GM23248 (cell line): ENCODE data around the gene ZSCAN25. TPM values are rescaled to one million over a fixed set of nuclear protein-coding genes. Genes with fewer than 3 reads are reported as not detected.

Source experiments
- DNase-seq: peaks from one replicate; pipeline ENCODE4 v3.0.0-alpha.2; 2015
- H2AFZ ChIP-seq: fragments of 200-600 bp; sonication (generic); 2 replicates; pipeline ENCODE4 v1.6.1; 2016; ENCODE audit warnings: antibody characterized with exemption
- H3F3A ChIP-seq: fragments of 200-600 bp; sonication (generic); 2 replicates; pipeline ENCODE4 v1.6.1; 2016; ENCODE audit warnings: mild to moderate bottlenecking, antibody characterized with exemption, mixed run types; ENCODE audit not compliant: insufficient read depth
- H3K27ac ChIP-seq: fragments of 200-600 bp; sonication (generic); 2 replicates; pipeline ENCODE4 v1.5.1; 2016; ENCODE audit warnings: mild to moderate bottlenecking
- H3K27me3 ChIP-seq: fragments of 200-600 bp; sonication (generic); replicated peaks from 2 replicates; pipeline ENCODE4 v1.6.1; 2016; ENCODE audit warnings: mild to moderate bottlenecking; ENCODE audit not compliant: insufficient read depth
- H3K36me3 ChIP-seq: fragments of 200-600 bp; sonication (generic); 2 replicates; pipeline ENCODE4 v1.6.1; 2016; ENCODE audit warnings: low read depth, mild to moderate bottlenecking
- H3K4me1 ChIP-seq: fragments of 200-600 bp; sonication (generic); 2 replicates; pipeline ENCODE4 v1.6.1; 2016; ENCODE audit warnings: mild to moderate bottlenecking; ENCODE audit not compliant: insufficient read depth
- H3K4me2 ChIP-seq: fragments of 200-600 bp; sonication (generic); one replicate; pipeline ENCODE4 v1.6.1; 2016; ENCODE audit warnings: mild to moderate bottlenecking; ENCODE audit not compliant: unreplicated experiment
- H3K4me3 ChIP-seq: fragments of 200-600 bp; sonication (generic); 2 replicates; pipeline ENCODE4 v1.5.1; 2016; ENCODE audit warnings: mild to moderate bottlenecking
- H3K79me2 ChIP-seq: fragments of 200-600 bp; sonication (generic); 2 replicates; pipeline ENCODE4 v1.6.1; 2016; ENCODE audit warnings: mild to moderate bottlenecking; ENCODE audit not compliant: insufficient read depth
- H3K9ac ChIP-seq: fragments of 200-600 bp; sonication (generic); 2 replicates; pipeline ENCODE4 v1.6.1; 2016; ENCODE audit warnings: mild to moderate bottlenecking
- H3K9me2 ChIP-seq: fragments of 200-600 bp; sonication (generic); 2 replicates; pipeline ENCODE4 v1.6.1; 2016; ENCODE audit warnings: mixed run types, mild to moderate bottlenecking, moderate library complexity; ENCODE audit not compliant: insufficient read depth
- H3K9me3 ChIP-seq: fragments of 200-600 bp; sonication (generic); one replicate; pipeline ENCODE4 v1.6.1; 2017; ENCODE audit warnings: low read depth
- H4K20me1 ChIP-seq: fragments of 200-600 bp; sonication (generic); 2 replicates; pipeline ENCODE4 v1.6.0; 2016; ENCODE audit not compliant: insufficient read depth
- EZH2 ChIP-seq: fragments of 200-600 bp; sonication (generic); IDR thresholded peaks from 2 replicates; pipeline ENCODE4 v1.6.1; 2018; ENCODE audit warnings: antibody characterized with exemption, mild to moderate bottlenecking; ENCODE audit not compliant: insufficient read depth, poor library complexity, severe bottlenecking
- EZH2phosphoT487 ChIP-seq: fragments of 200-600 bp; sonication (generic); IDR thresholded peaks from 2 replicates; pipeline ENCODE4 v1.6.1; 2018; ENCODE audit warnings: antibody characterized with exemption, moderate library complexity, mild to moderate bottlenecking, low read depth; ENCODE audit not compliant: insufficient read depth
- WGBS, 2 experiments: methylation state at CpG; one replicate each; pipeline ENCODE4 v1.1.6; 2015 to 2017; ENCODE audit warnings: low lambda C conversion rate in 2 of 2, low coverage in 1 of 2; ENCODE audit errors: missing lambda C conversion rate in 2 of 2; 5-methylcytosine and 5-hydroxymethylcytosine counted together
- in situ Hi-C: fragments of 300-500 bp; cut with MboI; formaldehyde crosslinking; loops from 2 replicates; pipeline ENCODE4 v1.15.0; 2020
- polyA plus RNA-seq: library from polyadenylated mRNA; unstranded; fragments of >200 nt; fragmentation: Nextera tagmentation; extraction: Ambion mirVana; gene quantifications from 2 replicates; pipeline ENCODE4 v1.2.1, GENCODE V29; 2016
- total RNA-seq: library from RNA; depleted of rRNA; stranded (reverse); fragments of >200 nt; shearing (Covaris generic); gene quantifications from 2 replicates; pipeline ENCODE4 v1.2.3, GENCODE V29; 2014

ZSCAN25 gene
- total and polyA plus RNA-seq, 2 experiments from 2014 or later, result 6.5 to 7.2 TPM

- Histone ChIP-seq H3K27ac (no peak overlapping the region), H3K36me3 (no peaks in the 10 kb centered on the region), H3K4me3 (no peak overlapping the region), H3K9ac (no peak overlapping the region), H3K27me3 (no peaks in the 10 kb centered on the region), H4K20me1 (no peaks in the 10 kb centered on the region), H3K4me2 (no peak overlapping the region), H3F3A (no peaks in the 10 kb centered on the region), H3K9me3 (no peaks in the 10 kb centered on the region), H2AFZ (no peak overlapping the region), H3K4me1 (no peaks in the 10 kb centered on the region), H3K79me2 (no peaks in the 10 kb centered on the region), H3K9me2 (no peaks in the 10 kb centered on the region)
- in situ Hi-C loops, result no loop called here
- DNase-seq, result no peak
- WGBS, 2 experiments, result 73 to 79% methylated on average over 7 of the region's 7 CpGs
- TF ChIP-seq EZH2phosphoT487 (no peak), EZH2 (no peak)
Measured at GRCh38 chr7:99672573-99672972, 55.8 kb downstream of the ZSCAN25 start.

- no peaks in the 10 kb centered on the region for H3K9me3 ChIP-seq
- H4K20me1 ChIP-seq, result no peaks in the 10 kb centered on the region
- H3K9ac ChIP-seq, result no peak overlapping the region
- WGBS, 2 experiments, result 19 to 23% methylated on average over 2 of the region's 2 CpGs
- no peaks in the 10 kb centered on the region for H3K4me1 ChIP-seq
- no peak overlapping the region for H2AFZ ChIP-seq
- no peaks in the 10 kb centered on the region for H3F3A ChIP-seq
- H3K4me3 ChIP-seq, result no peak overlapping the region
- no peaks in the 10 kb centered on the region for H3K27me3 ChIP-seq
- no peaks in the 10 kb centered on the region for H3K36me3 ChIP-seq
- in situ Hi-C loops, result no loop called here
- H3K9me2 ChIP-seq, result no peaks in the 10 kb centered on the region
- peak; percentile 6 for DNase-seq
- no peaks in the 10 kb centered on the region for H3K79me2 ChIP-seq
- no peak overlapping the region for H3K27ac ChIP-seq
- H3K4me2 ChIP-seq, result no peak overlapping the region
- no peak for TF ChIP-seq EZH2phosphoT487
- no peak for TF ChIP-seq EZH2
Measured at GRCh38 chr7:99674995-99675742, 58.4 kb downstream of the ZSCAN25 start.

- in situ Hi-C loops, result no loop called here
- Histone ChIP-seq H3K4me3 (no peak overlapping the region), H2AFZ (no peak overlapping the region), H3K27me3 (no peaks in the 10 kb centered on the region), H3K9me2 (no peaks in the 10 kb centered on the region), H3K79me2 (no peaks in the 10 kb centered on the region), H3F3A (no peaks in the 10 kb centered on the region), H3K27ac (no peak overlapping the region), H3K4me2 (no peak overlapping the region), H3K9me3 (no peaks in the 10 kb centered on the region), H3K4me1 (no peaks in the 10 kb centered on the region), H3K36me3 (no peaks in the 10 kb centered on the region), H4K20me1 (no peaks in the 10 kb centered on the region), H3K9ac (no peak overlapping the region)
- peak; percentile 15 for DNase-seq
- 55 to 58% methylated on average over 4 of the region's 4 CpGs for WGBS, 2 experiments
- no peak for TF ChIP-seq EZH2
- no peak for TF ChIP-seq EZH2phosphoT487
Measured at GRCh38 chr7:99677013-99677647, 60.4 kb downstream of the ZSCAN25 start.

GRCh38 chr7:99677648-99678045, 60.9 kb downstream of the ZSCAN25 start:
- in situ Hi-C loops, result no loop called here
- Histone ChIP-seq H3K27ac (no peak overlapping the region), H3K4me1 (no peaks in the 10 kb centered on the region), H4K20me1 (no peaks in the 10 kb centered on the region), H3K4me2 (no peak overlapping the region), H3K79me2 (no peaks in the 10 kb centered on the region), H3K27me3 (no peaks in the 10 kb centered on the region), H3K4me3 (no peak overlapping the region), H3K9me2 (no peaks in the 10 kb centered on the region), H2AFZ (no peak overlapping the region), H3K36me3 (no peaks in the 10 kb centered on the region), H3K9me3 (no peaks in the 10 kb centered on the region), H3K9ac (no peak overlapping the region), H3F3A (no peaks in the 10 kb centered on the region)
- WGBS, 2 experiments, result 87 to 91% methylated on average over 2 of the region's 2 CpGs
- TF ChIP-seq EZH2, result no peak
- TF ChIP-seq EZH2phosphoT487, result no peak
- no peak for DNase-seq
